GM15510 (cell line): ENCODE results near the gene PEX14.

Experiments
- POLR2A ChIP-seq: IDR thresholded peaks from 3 replicates; pipeline ENCODE4 v1.6.1; 2011; ENCODE audit warnings: borderline replicate concordance; ENCODE audit not compliant: insufficient read length; ENCODE audit errors: extremely low read depth

The PEX14 gene

GRCh38 chr1:10652626-10653025 lies 177.9 kb downstream of the PEX14 start:
- TF ChIP-seq POLR2A: no peak

GRCh38 chr1:10653370-10654125 lies 178.8 kb downstream of the PEX14 start:
- TF ChIP-seq POLR2A: no peak

- TF ChIP-seq POLR2A: no peak
Observed at GRCh38 chr1:10655002-10655401, 180.3 kb downstream of the PEX14 start.

- TF ChIP-seq POLR2A: no peak
Observed at GRCh38 chr1:10656431-10656830, 181.7 kb downstream of the PEX14 start.

GRCh38 chr1:10657088-10657847 lies 182.5 kb downstream of the PEX14 start:
- no peak for TF ChIP-seq POLR2A

GRCh38 chr1:10658396-10659066 lies 183.8 kb downstream of the PEX14 start:
- TF ChIP-seq POLR2A: no peak

GRCh38 chr1:10659218-10659617 lies 184.5 kb downstream of the PEX14 start:
- TF ChIP-seq POLR2A: no peak

- no peak for TF ChIP-seq POLR2A
Observed at GRCh38 chr1:10659646-10660540, 185.1 kb downstream of the PEX14 start.

GRCh38 chr1:10661453-10661852 lies 186.7 kb downstream of the PEX14 start:
- TF ChIP-seq POLR2A: no peak

- TF ChIP-seq POLR2A: no peak
Observed at GRCh38 chr1:10662090-10662688, 187.4 kb downstream of the PEX14 start.

- TF ChIP-seq POLR2A: no peak
Observed at GRCh38 chr1:10662824-10663677, 188.3 kb downstream of the PEX14 start.

GRCh38 chr1:10663678-10664035 lies 188.9 kb downstream of the PEX14 start:
- TF ChIP-seq POLR2A: no peak

GRCh38 chr1:10664251-10664650 lies 189.5 kb downstream of the PEX14 start:
- no peak for TF ChIP-seq POLR2A
